Sigmoid colon (tissue), 4 donors: ENCODE data around the gene PAIP2B.

Experiments
- CTCF ChIP-seq, 4 experiments: fragments of 450-650 bp in 3 of 4; fragments of 200-600 bp in 1 of 4; IDR thresholded peaks; one replicate each; pipeline ENCODE4 v1.5.1; 2016 to 2019; ENCODE audit warnings: antibody characterized with exemption in 4 of 4, mild to moderate bottlenecking in 3 of 4, moderate library complexity in 2 of 4
- EP300 ChIP-seq, 4 donors: sonication (generic); formaldehyde crosslinking; IDR thresholded peaks; one replicate each; pipeline ENCODE4 v1.6.1; 2017; ENCODE audit warnings: antibody characterized with exemption in 4 of 4
- POLR2A ChIP-seq, 2 donors: fragments of 450-650 bp; IDR thresholded peaks; one replicate each; pipeline ENCODE4 v1.6.1; 2016; ENCODE audit warnings: antibody characterized with exemption in 2 of 2, mild to moderate bottlenecking in 2 of 2, moderate library complexity in 2 of 2
- POLR2AphosphoS5 ChIP-seq, 4 donors: sonication (generic); formaldehyde crosslinking; IDR thresholded peaks; one replicate each; pipeline ENCODE4 v1.6.1; 2017; ENCODE audit warnings: antibody characterized with exemption in 4 of 4

- TF ChIP-seq POLR2A (IDR thresholded peaks at IDR 0.05) (no peak), CTCF (IDR thresholded peaks at IDR 0.05) (no peak), EP300 (IDR thresholded peaks at IDR 0.05) (no peak), POLR2AphosphoS5 (IDR thresholded peaks at IDR 0.05) (no peak)
These were observed 16.9 kb upstream of the PAIP2B start for GRCh38 chr2:71243634-71244301.
